Endodermal cell (in vitro differentiated cells): Measurements from ENCODE around the gene CLSTN3. TPM values are rescaled to one million over a fixed set of nuclear protein-coding genes. Genes with fewer than 3 reads are reported as not detected.
A peak's percentile ranks its signal among the peaks of the same experiment; 100 is the strongest.

ENCODE experiments used
- DNase-seq: peaks from one replicate; pipeline ENCODE4 v3.0.0-alpha.2; 2017
- H3K27ac ChIP-seq: 2 replicates; pipeline ENCODE4 v1.5.1; 2013; ENCODE audit warnings: mild to moderate bottlenecking, low read depth, low read length, moderate library complexity
- H3K27me3 ChIP-seq: 2 replicates; pipeline ENCODE4 v1.6.1; 2013; ENCODE audit warnings: mild to moderate bottlenecking, low read length, moderate library complexity; ENCODE audit not compliant: insufficient read depth, control insufficient read depth, poor library complexity, severe bottlenecking
- H3K36me3 ChIP-seq: 2 replicates; pipeline ENCODE4 v1.7.0; 2013; ENCODE audit warnings: mild to moderate bottlenecking, low read length, moderate library complexity; ENCODE audit not compliant: control insufficient read depth, insufficient read depth
- H3K4me1 ChIP-seq: one replicate; pipeline ENCODE4 v1.7.0; 2013; ENCODE audit warnings: low read length; ENCODE audit not compliant: control insufficient read depth, insufficient read depth
- H3K4me3 ChIP-seq: 2 replicates; pipeline ENCODE4 v1.5.1; 2013; ENCODE audit warnings: mild to moderate bottlenecking, low read length, moderate library complexity
- H3K9ac ChIP-seq: 2 replicates; pipeline ENCODE4 v1.6.1; 2013; ENCODE audit warnings: mild to moderate bottlenecking, low read length, moderate library complexity; ENCODE audit not compliant: poor library complexity, severe bottlenecking; ENCODE audit errors: extremely low read depth
- H3K9me3 ChIP-seq: 2 replicates; pipeline ENCODE4 v1.6.1; 2013; ENCODE audit warnings: mild to moderate bottlenecking, low read length, moderate library complexity; ENCODE audit not compliant: control insufficient read depth
- H3K27ac Mint-ChIP-seq: 2 replicates; pipeline ENCODE4 v1.8.0; 2020; ENCODE audit warnings: mixed read lengths
- H3K27me3 Mint-ChIP-seq: 2 replicates; pipeline ENCODE4 v1.8.0; 2021; ENCODE audit warnings: mild to moderate bottlenecking, mixed read lengths; ENCODE audit not compliant: insufficient read depth
- H3K36me3 Mint-ChIP-seq: 2 replicates; pipeline ENCODE4 v1.8.0; 2020; ENCODE audit warnings: low read depth, mixed read lengths
- H3K4me1 Mint-ChIP-seq: 2 replicates; pipeline ENCODE4 v1.8.0; 2020; ENCODE audit warnings: mixed read lengths
- H3K4me3 Mint-ChIP-seq: 2 replicates; pipeline ENCODE4 v1.8.0; 2020; ENCODE audit warnings: mild to moderate bottlenecking, moderate library complexity, mixed read lengths
- H3K9me3 Mint-ChIP-seq: 2 replicates; pipeline ENCODE4 v1.8.0; 2020; ENCODE audit warnings: mild to moderate bottlenecking, mixed read lengths
- CTCF ChIP-seq: fragments of 200-600 bp; sonication (generic); conservative IDR thresholded peaks from 2 replicates; pipeline ENCODE4 v1.5.0; 2021; ENCODE audit warnings: antibody characterized with exemption, mild to moderate bottlenecking
- WGBS, 2 experiments: methylation state at CpG; one replicate each; pipeline versions ENCODE4 v1.1.5 to v1.1.7; 2013; ENCODE audit warnings: missing lambda C conversion rate in 2 of 2, mixed read lengths in 1 of 2; ENCODE audit not compliant: insufficient coverage in 1 of 2, insufficient read length in 1 of 2; 5-methylcytosine and 5-hydroxymethylcytosine counted together
- total RNA-seq, 2 donors: library from RNA; stranded (reverse); fragmentation: NEBNext Ultra II Directional in 1 of 2; extraction: Animal tissue kit (Norgen Biotek cat#: 25700) in 1 of 2; gene quantifications; 2 replicates in 1 of 2; 3 replicates in 1 of 2; pipeline ENCODE4 v1.2.1, GENCODE V29; 2021

The CLSTN3 gene
- total RNA-seq, 2 donors from 2014 or later, result 69.7 to 135 TPM

- DNase-seq, result no peak
- Mint-ChIP-seq H3K9me3 (no peaks in the 10 kb centered on the region), H3K4me1 (peaks cover 5% of the 10 kb centered on the region), H3K36me3 (peaks cover 87% of the 10 kb centered on the region), H3K4me3 (no peak overlapping the region), H3K27me3 (no peaks in the 10 kb centered on the region), H3K27ac (no peak overlapping the region)
- 93 to 100% methylated on average over 2 of the region's 2 CpGs for WGBS, 2 experiments
- Histone ChIP-seq H3K4me3 (no peak overlapping the region), H3K9me3 (no peaks in the 10 kb centered on the region), H3K27me3 (no peaks in the 10 kb centered on the region), H3K9ac (no peak overlapping the region), H3K4me1 (no peaks in the 10 kb centered on the region), H3K27ac (no peak overlapping the region), H3K36me3 (peaks cover 46% of the 10 kb centered on the region)
- no peak for TF ChIP-seq CTCF
Measured at GRCh38 chr12:7139200-7139599, 9.0 kb downstream of the CLSTN3 start.

GRCh38 chr12:7141351-7142005 lies 11.3 kb downstream of the CLSTN3 start:
- Histone ChIP-seq H3K9ac (no peak overlapping the region), H3K9me3 (no peaks in the 10 kb centered on the region), H3K4me1 (no peaks in the 10 kb centered on the region), H3K27ac (no peak overlapping the region), H3K4me3 (no peak overlapping the region), H3K36me3 (peaks cover 52% of the 10 kb centered on the region), H3K27me3 (no peaks in the 10 kb centered on the region)
- Mint-ChIP-seq H3K27me3 (no peaks in the 10 kb centered on the region), H3K4me1 (peaks cover 5% of the 10 kb centered on the region), H3K27ac (no peak overlapping the region), H3K9me3 (no peaks in the 10 kb centered on the region), H3K36me3 (peaks cover 81% of the 10 kb centered on the region), H3K4me3 (no peak overlapping the region)
- DNase-seq, result no peak
- 76 to 96% methylated on average over 3 to 7 of the region's 7 CpGs for WGBS, 2 experiments
- TF ChIP-seq CTCF, result no peak

GRCh38 chr12:7142056-7142644 lies 12.0 kb downstream of the CLSTN3 start:
- peak; percentile 99 for TF ChIP-seq CTCF
- H3K27me3 Mint-ChIP-seq, result no peaks in the 10 kb centered on the region
- 69 to 80% methylated on average over 4 to 5 of the region's 5 CpGs for WGBS, 2 experiments
- Histone ChIP-seq H3K27ac (no peak overlapping the region), H3K9ac (no peak overlapping the region), H3K4me1 (no peaks in the 10 kb centered on the region), H3K36me3 (peaks cover 50% of the 10 kb centered on the region), H3K4me3 (no peak overlapping the region), H3K9me3 (no peaks in the 10 kb centered on the region), H3K27me3 (no peaks in the 10 kb centered on the region)
- peak; percentile 95 for DNase-seq
- peaks cover 5% of the 10 kb centered on the region for H3K4me1 Mint-ChIP-seq
- H3K4me3 Mint-ChIP-seq, result no peak overlapping the region
- no peaks in the 10 kb centered on the region for H3K9me3 Mint-ChIP-seq
- H3K27ac Mint-ChIP-seq, result no peak overlapping the region
- H3K36me3 Mint-ChIP-seq, result peaks cover 81% of the 10 kb centered on the region
